ENCODE data around the gene GALNT1.

DNA sequence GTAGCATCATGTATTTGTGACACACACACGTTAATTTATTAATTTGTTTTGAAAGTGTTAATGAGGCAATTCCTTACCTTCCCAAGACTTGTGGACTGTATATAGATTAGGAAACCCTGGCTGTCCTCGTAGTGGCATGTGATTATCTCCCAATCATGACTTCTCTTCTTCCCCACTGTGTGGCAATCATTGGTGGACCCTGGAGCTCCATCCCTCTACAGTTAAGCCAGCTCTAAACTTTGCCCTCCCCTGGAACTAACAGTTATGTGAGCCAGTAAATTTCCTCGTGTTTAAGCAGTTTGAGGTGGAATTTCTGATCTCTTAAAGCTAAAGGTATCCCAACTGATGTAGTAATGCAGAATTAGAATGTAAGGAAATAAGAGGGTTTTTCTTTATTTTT, 22.0 kb downstream of the GALNT1 start:
- TF ChIP-seq, protein P1, sequence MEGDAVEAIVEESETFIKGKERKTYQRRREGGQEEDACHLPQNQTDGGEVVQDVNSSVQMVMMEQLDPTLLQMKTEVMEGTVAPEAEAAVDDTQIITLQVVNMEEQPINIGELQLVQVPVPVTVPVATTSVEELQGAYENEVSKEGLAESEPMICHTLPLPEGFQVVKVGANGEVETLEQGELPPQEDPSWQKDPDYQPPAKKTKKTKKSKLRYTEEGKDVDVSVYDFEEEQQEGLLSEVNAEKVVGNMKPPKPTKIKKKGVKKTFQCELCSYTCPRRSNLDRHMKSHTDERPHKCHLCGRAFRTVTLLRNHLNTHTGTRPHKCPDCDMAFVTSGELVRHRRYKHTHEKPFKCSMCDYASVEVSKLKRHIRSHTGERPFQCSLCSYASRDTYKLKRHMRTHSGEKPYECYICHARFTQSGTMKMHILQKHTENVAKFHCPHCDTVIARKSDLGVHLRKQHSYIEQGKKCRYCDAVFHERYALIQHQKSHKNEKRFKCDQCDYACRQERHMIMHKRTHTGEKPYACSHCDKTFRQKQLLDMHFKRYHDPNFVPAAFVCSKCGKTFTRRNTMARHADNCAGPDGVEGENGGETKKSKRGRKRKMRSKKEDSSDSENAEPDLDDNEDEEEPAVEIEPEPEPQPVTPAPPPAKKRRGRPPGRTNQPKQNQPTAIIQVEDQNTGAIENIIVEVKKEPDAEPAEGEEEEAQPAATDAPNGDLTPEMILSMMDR (IDR thresholded peaks at IDR 0.05; ENCODE audit: insufficient read depth, low read length, poor library complexity, severe bottlenecking): no peak
- no peak for TF ChIP-seq EZH2phosphoT487 (conservative IDR thresholded peaks at IDR 0.05; ENCODE audit: low read length)

All from SU-DHL-6 (cell line).